Neural cell (in vitro differentiated cells): ENCODE measurements around the gene MAGOHB.

Experiments used
- EP300 ChIP-seq: fragments of 450-650 bp; conservative IDR thresholded peaks from 2 replicates; pipeline ENCODE4 v1.6.1; 2014; ENCODE audit warnings: antibody characterized with exemption, mild to moderate bottlenecking, moderate library complexity; ENCODE audit not compliant: poor library complexity, severe bottlenecking
- EZH2 ChIP-seq: fragments of 200-600, 300-800 bp; shearing (Covaris generic), sonication (generic); IDR thresholded peaks from 2 replicates; pipeline ENCODE4 v1.6.1; 2014; ENCODE audit warnings: antibody characterized with exemption, low read length, borderline replicate concordance, mild to moderate bottlenecking; ENCODE audit not compliant: insufficient read depth, poor library complexity, severe bottlenecking
- POLR2AphosphoS5 ChIP-seq: IDR thresholded peaks from 2 replicates; pipeline ENCODE4 v1.6.1; 2012
- RAD21 ChIP-seq: fragments of 450-650 bp; conservative IDR thresholded peaks from 2 replicates; pipeline ENCODE4 v1.6.1; 2014; ENCODE audit warnings: antibody characterized with exemption, mild to moderate bottlenecking, moderate library complexity
- SMC3 ChIP-seq: fragments of 450-650 bp; conservative IDR thresholded peaks from 2 replicates; pipeline ENCODE4 v1.6.1; 2014; ENCODE audit warnings: antibody characterized with exemption, mild to moderate bottlenecking, moderate library complexity; ENCODE audit not compliant: poor library complexity
- TAF1 ChIP-seq: IDR thresholded peaks from 2 replicates; pipeline ENCODE4 v1.6.1; 2012; ENCODE audit warnings: low read depth
- TF ChIP-seq, protein P1 (sequence below): fragments of 450-650 bp; IDR thresholded peaks from 2 replicates; pipeline ENCODE4 v1.5.1; 2014; ENCODE audit warnings: antibody characterized with exemption, mild to moderate bottlenecking, moderate library complexity; ENCODE audit not compliant: poor library complexity, severe bottlenecking

DNA sequence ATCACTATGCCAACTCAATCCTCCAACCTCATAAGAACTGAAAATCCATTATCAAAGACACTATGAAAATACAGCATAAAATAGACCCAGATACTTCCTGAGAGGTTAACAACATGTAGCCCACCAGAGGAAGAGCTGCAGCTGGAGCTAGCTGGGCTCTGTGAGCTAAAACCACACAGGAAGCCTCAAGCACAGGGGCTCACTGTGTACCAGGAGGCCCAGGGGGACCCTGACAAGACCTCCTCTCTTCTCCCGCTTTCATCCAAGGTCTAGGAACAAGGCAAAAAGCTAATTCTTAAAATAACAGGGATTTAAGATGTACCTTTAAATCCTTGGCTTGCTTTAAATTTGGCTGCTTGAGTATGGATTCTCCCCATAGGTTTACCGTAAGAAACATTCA is 54.2 kb downstream of the MAGOHB start:
- TF ChIP-seq TAF1 (no peak), EP300 (no peak), EZH2 (no peak), POLR2AphosphoS5 (no peak), RAD21 (no peak), SMC3 (no peak)
- TF ChIP-seq, protein P1, sequence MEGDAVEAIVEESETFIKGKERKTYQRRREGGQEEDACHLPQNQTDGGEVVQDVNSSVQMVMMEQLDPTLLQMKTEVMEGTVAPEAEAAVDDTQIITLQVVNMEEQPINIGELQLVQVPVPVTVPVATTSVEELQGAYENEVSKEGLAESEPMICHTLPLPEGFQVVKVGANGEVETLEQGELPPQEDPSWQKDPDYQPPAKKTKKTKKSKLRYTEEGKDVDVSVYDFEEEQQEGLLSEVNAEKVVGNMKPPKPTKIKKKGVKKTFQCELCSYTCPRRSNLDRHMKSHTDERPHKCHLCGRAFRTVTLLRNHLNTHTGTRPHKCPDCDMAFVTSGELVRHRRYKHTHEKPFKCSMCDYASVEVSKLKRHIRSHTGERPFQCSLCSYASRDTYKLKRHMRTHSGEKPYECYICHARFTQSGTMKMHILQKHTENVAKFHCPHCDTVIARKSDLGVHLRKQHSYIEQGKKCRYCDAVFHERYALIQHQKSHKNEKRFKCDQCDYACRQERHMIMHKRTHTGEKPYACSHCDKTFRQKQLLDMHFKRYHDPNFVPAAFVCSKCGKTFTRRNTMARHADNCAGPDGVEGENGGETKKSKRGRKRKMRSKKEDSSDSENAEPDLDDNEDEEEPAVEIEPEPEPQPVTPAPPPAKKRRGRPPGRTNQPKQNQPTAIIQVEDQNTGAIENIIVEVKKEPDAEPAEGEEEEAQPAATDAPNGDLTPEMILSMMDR, result no peak
